CD14-positive monocyte (primary cell): ENCODE results near the gene GGN. TPM values are rescaled to one million over a fixed set of nuclear protein-coding genes. Genes with fewer than 3 reads are reported as not detected.
"Not testable (repeated sequence)": the region's sequence is repeated elsewhere in the genome, so short reads cannot be mapped to it uniquely, and the experiment has no call there.

ENCODE experiments used
- DNase-seq, 3 donors: peaks; one replicate each; pipeline ENCODE4 v3.0.0-alpha.2; 2011 to 2022
- H2AFZ ChIP-seq: 2 replicates; pipeline ENCODE4 v1.6.0; 2012; ENCODE audit warnings: mild to moderate bottlenecking, low read depth, low read length, inconsistent platforms; ENCODE audit not compliant: insufficient read depth, poor library complexity, severe bottlenecking
- H3K27ac ChIP-seq, 2 donors: 1 replicate in 1 of 2; 2 replicates in 1 of 2; pipeline ENCODE4 v1.5.1; 2012 to 2013; ENCODE audit warnings: low read length in 2 of 2, control low read depth in 1 of 2, inconsistent platforms in 1 of 2, low read depth in 1 of 2, mild to moderate bottlenecking in 1 of 2
- H3K27me3 ChIP-seq, 2 donors: one replicate each; pipeline versions ENCODE4 v1.6.0 to v1.6.1; 2011 to 2013; ENCODE audit warnings: low read length in 2 of 2; ENCODE audit not compliant: control insufficient read depth in 2 of 2, insufficient read depth in 2 of 2
- H3K36me3 ChIP-seq, 2 donors: replicated peaks in 1 of 2; 1 replicate in 1 of 2; 2 replicates in 1 of 2; pipeline versions ENCODE4 v1.5.1 to v1.6.1; 2012 to 2013; ENCODE audit warnings: low read length in 2 of 2, control low read depth in 1 of 2, inconsistent platforms in 1 of 2, mild to moderate bottlenecking in 1 of 2; ENCODE audit not compliant: insufficient read depth in 2 of 2, control insufficient read depth in 1 of 2
- H3K4me1 ChIP-seq, 2 donors: 1 replicate in 1 of 2; 2 replicates in 1 of 2; pipeline versions ENCODE4 v1.5.1 to v1.6.1; 2012 to 2013; ENCODE audit warnings: low read length in 2 of 2, control low read depth in 1 of 2, inconsistent platforms in 1 of 2, mild to moderate bottlenecking in 1 of 2, moderate library complexity in 1 of 2; ENCODE audit not compliant: insufficient read depth in 2 of 2, control insufficient read depth in 1 of 2
- H3K4me2 ChIP-seq: replicated peaks from 2 replicates; pipeline ENCODE3; 2012; ENCODE audit warnings: low read length, moderate library complexity, mild to moderate bottlenecking; ENCODE audit not compliant: poor library complexity, severe bottlenecking; ENCODE audit errors: extremely low read depth
- H3K4me3 ChIP-seq, 3 experiments: fragments of 200-600 bp in 1 of 3; sonication (generic) in 1 of 3; replicated peaks in 1 of 3; 1 replicate in 2 of 3; 2 replicates in 1 of 3; pipeline ENCODE4 v1.5.1; 2011 to 2013; ENCODE audit warnings: low read length in 3 of 3, mild to moderate bottlenecking in 3 of 3, control low read depth in 2 of 3, low read depth in 2 of 3, inconsistent platforms in 1 of 3, moderate library complexity in 1 of 3
- H3K79me2 ChIP-seq: 2 replicates; pipeline ENCODE4 v1.6.0; 2012; ENCODE audit warnings: mild to moderate bottlenecking, control low read depth, inconsistent platforms, low read length, moderate library complexity; ENCODE audit not compliant: insufficient read depth
- H3K9ac ChIP-seq: 2 replicates; pipeline ENCODE4 v1.6.0; 2017; ENCODE audit warnings: low read length, mild to moderate bottlenecking; ENCODE audit not compliant: insufficient read depth, poor library complexity, severe bottlenecking
- H3K9me3 ChIP-seq, 2 donors: replicated peaks in 1 of 2; 1 replicate in 1 of 2; 2 replicates in 1 of 2; pipeline versions ENCODE4 v1.5.1 to v1.6.1; 2012 to 2013; ENCODE audit warnings: low read length in 2 of 2, control low read depth in 1 of 2; ENCODE audit not compliant: control insufficient read depth in 1 of 2, insufficient read depth in 1 of 2
- H4K20me1 ChIP-seq: 2 replicates; pipeline ENCODE4 v1.6.0; 2012; ENCODE audit warnings: mild to moderate bottlenecking, low read length, control low read depth, moderate library complexity; ENCODE audit not compliant: insufficient read depth
- H3K27ac Mint-ChIP-seq, 7 donors: one replicate each; pipeline ENCODE4 v1.8.0; 2020; ENCODE audit warnings: mild to moderate bottlenecking in 7 of 7, mixed read lengths in 7 of 7, moderate library complexity in 6 of 7, inconsistent platforms in 2 of 7
- H3K27me3 Mint-ChIP-seq, 3 donors: one replicate each; pipeline ENCODE4 v1.8.0; 2021 to 2022; ENCODE audit warnings: low read depth in 3 of 3, mild to moderate bottlenecking in 3 of 3, mixed read lengths in 3 of 3, moderate library complexity in 3 of 3, inconsistent platforms in 1 of 3
- H3K36me3 Mint-ChIP-seq, 2 donors: one replicate each; pipeline ENCODE4 v1.8.0; 2020; ENCODE audit warnings: mixed read lengths in 2 of 2, inconsistent platforms in 1 of 2, mild to moderate bottlenecking in 1 of 2
- H3K4me1 Mint-ChIP-seq: one replicate; pipeline ENCODE4 v1.8.0; 2020; ENCODE audit warnings: mild to moderate bottlenecking, mixed read lengths
- H3K4me3 Mint-ChIP-seq, 2 donors: one replicate each; pipeline ENCODE4 v1.8.0; 2020; ENCODE audit warnings: mild to moderate bottlenecking in 2 of 2, mixed read lengths in 2 of 2, moderate library complexity in 1 of 2
- H3K9me3 Mint-ChIP-seq, 7 donors: one replicate each; pipeline ENCODE4 v1.8.0; 2020 to 2022; ENCODE audit warnings: mixed read lengths in 7 of 7, mild to moderate bottlenecking in 6 of 7, moderate library complexity in 6 of 7, inconsistent platforms in 2 of 7
- CTCF ChIP-seq: fragments of 200-600 bp; IDR thresholded peaks from one replicate; pipeline ENCODE4 v1.8.0; 2022; ENCODE audit warnings: antibody characterized with exemption, mild to moderate bottlenecking
- WGBS: methylation state at CpG from one replicate; pipeline ENCODE4 v1.1.5; 2013; ENCODE audit warnings: missing lambda C conversion rate; ENCODE audit not compliant: insufficient coverage; 5-methylcytosine and 5-hydroxymethylcytosine counted together
- intact Hi-C, 2 donors: fragments of 100-400 bp; cut with micrococcal nuclease; formaldehyde crosslinking; loops; one replicate each; pipeline versions ENCODE4 v1.15.0 to v1.15.1; 2023
- polyA plus RNA-seq, 3 donors: library from polyadenylated mRNA; depleted of rRNA in 1 of 3; unstranded in 2 of 3; stranded (reverse) in 1 of 3; fragments of 300-500 nt in 2 of 3; fragments of >200 nt in 1 of 3; fragmentation: Illumina TruSeq in 2 of 3; gene quantifications; 1 replicate in 2 of 3; 2 replicates in 1 of 3; pipeline ENCODE4 v1.2.3, GENCODE V29; 2012 to 2021

The GGN gene
- polyA plus RNA-seq, 3 donors = 0.12 to 0.56 TPM; not detected in 1

- Mint-ChIP-seq H3K36me3 (peaks cover 6 to 13% of the 10 kb centered on the region in 2 donors), H3K4me3 (no peak overlapping the region), H3K27ac (no peak overlapping the region), H3K4me1 (no peaks in the 10 kb centered on the region), H3K9me3 (no peaks in the 10 kb centered on the region), H3K27me3 (peaks cover 3 to 10% (median 7%) of the 10 kb centered on the region in 3 donors)
- Histone ChIP-seq H3K27ac (no peak overlapping the region), H3K27me3 (no peaks in the 10 kb centered on the region), H3K4me2 (no peak overlapping the region), H3K9me3 (no peaks in the 10 kb centered on the region), H3K36me3 (no peaks in the 10 kb centered on the region), H3K79me2 (no peaks in the 10 kb centered on the region), H2AFZ (no peak overlapping the region), H4K20me1 (no peaks in the 10 kb centered on the region), H3K9ac (no peak overlapping the region), H3K4me3 (no peak overlapping the region), H3K4me1 (no peaks in the 10 kb centered on the region)
- intact Hi-C loops = no loop called here
- WGBS = no CpG with 5 or more reads among the region's 4 CpGs
- TF ChIP-seq CTCF = no peak
- no peak for DNase-seq
Observed at GRCh38 chr19:38346837-38347236, 41.0 kb downstream of the GGN start.

GRCh38 chr19:38340927-38341326 is 46.9 kb downstream of the GGN start:
- no peak overlapping the region for H3K4me2 ChIP-seq
- Mint-ChIP-seq H3K9me3 (no peaks in the 10 kb centered on the region), H3K36me3 (peaks cover 17 to 32% of the 10 kb centered on the region in 2 donors), H3K27me3 (peaks cover 0 to 2% (median 0%) of the 10 kb centered on the region in 3 donors), H3K4me3 (no peak overlapping the region), H3K4me1 (peaks cover 6% of the 10 kb centered on the region), H3K27ac (peak overlapping the region in 1 of 7 donors; percentile 37)
- WGBS = 96% methylated on average over 2 of the region's 2 CpGs
- no peaks in the 10 kb centered on the region for H3K36me3 ChIP-seq
- intact Hi-C loops = no loop called here
- TF ChIP-seq CTCF = no peak
- no peaks in the 10 kb centered on the region for H4K20me1 ChIP-seq
- no peaks in the 10 kb centered on the region for H3K27me3 ChIP-seq
- H3K79me2 ChIP-seq = no peaks in the 10 kb centered on the region
- no peak overlapping the region for H3K9ac ChIP-seq
- no peak overlapping the region for H3K27ac ChIP-seq
- peaks cover 6 to 12% of the 10 kb centered on the region in 2 donors for H3K4me1 ChIP-seq
- no peak overlapping the region for H3K4me3 ChIP-seq
- DNase-seq = no peak
- H3K9me3 ChIP-seq = no peaks in the 10 kb centered on the region
- no peak overlapping the region for H2AFZ ChIP-seq

- H3K4me3 ChIP-seq, H3K36me3 ChIP-seq, H3K79me2 ChIP-seq, H3K9me3 Mint-ChIP-seq, H3K27me3 ChIP-seq, H3K27me3 Mint-ChIP-seq, H3K27ac ChIP-seq, H3K9me3 ChIP-seq, H2AFZ ChIP-seq, DNase-seq, H4K20me1 ChIP-seq, H3K4me3 Mint-ChIP-seq, H3K4me2 ChIP-seq, H3K27ac Mint-ChIP-seq, H3K4me1 Mint-ChIP-seq, H3K9ac ChIP-seq: not testable (repeated sequence)
- WGBS = no CpG with 5 or more reads among the region's 4 CpGs
- H3K4me1 ChIP-seq = peaks cover 6 to 12% of the 10 kb centered on the region in 2 donors
- peaks cover 12 to 32% of the 10 kb centered on the region in 2 donors for H3K36me3 Mint-ChIP-seq
- intact Hi-C loops = loop anchor here in 1 of 2 donors (5.0 kb wide), 1 partner anchor 432 kb away; the partner anchor contains the start of genes SIPA1L3 and WDR87
Observed at GRCh38 chr19:38339011-38339410, 48.8 kb downstream of the GGN start.
